Measurements from ENCODE around the gene ZNF654.
"Not testable (repeated sequence)": the region's sequence is repeated elsewhere in the genome, so short reads cannot be mapped to it uniquely, and the experiment has no call there.

Gene ZNF654

DNA sequence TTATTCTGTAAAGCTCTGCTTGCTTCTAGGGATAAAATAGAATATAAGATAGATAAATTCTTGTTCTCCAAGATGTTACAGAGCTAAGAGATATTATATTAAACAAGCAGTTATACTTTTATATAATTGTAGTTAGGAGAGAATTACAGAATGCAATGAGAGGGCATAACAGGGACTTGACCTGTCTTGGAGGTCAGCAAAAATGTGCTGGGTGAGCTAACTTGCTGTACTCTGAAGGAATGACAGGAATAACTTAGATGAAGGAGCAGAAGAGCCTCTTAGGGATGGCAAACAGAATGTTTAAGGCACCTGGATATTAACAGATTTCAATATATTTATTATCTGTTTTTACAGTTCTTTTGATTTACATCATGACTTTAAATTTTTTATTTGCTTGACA, 33.2 kb downstream of the ZNF654 start:
- no peak overlapping the region for H3K9ac ChIP-seq (ENCODE audit: low read length in 5 of 5)

DNA sequence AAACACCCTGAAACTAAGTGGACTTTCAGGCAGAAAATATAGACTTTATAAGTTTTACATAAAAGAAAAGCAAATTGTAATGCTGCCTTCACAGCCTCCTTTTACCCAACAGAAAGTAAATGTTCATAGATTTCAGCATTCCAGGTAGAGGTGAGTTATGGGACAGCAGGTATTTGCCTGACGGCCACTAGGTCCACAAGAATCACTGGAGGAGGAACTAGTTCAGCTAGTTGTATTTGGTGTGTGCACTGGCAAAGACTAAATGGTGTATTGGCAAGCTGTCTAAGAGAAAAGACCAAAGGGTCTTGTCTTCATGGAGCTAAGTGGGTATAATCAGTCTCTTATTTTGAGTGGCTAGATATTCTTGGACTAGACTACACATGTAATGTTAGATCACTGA, 34.2 kb downstream of the ZNF654 start:
- peaks cover 0 to 14% (median 7%) of the 10 kb centered on the region in 5 donors for H3K36me3 ChIP-seq (ENCODE audit: control insufficient read depth in 5 of 5, insufficient read depth in 5 of 5, low read length in 5 of 5)
- no peak overlapping the region for H3K27ac ChIP-seq (ENCODE audit: low read depth, low read length)
- H3K9me3 ChIP-seq (ENCODE audit: control insufficient read depth in 5 of 5, low read length in 5 of 5) = no peaks in the 10 kb centered on the region
- no peaks in the 10 kb centered on the region for H3K4me1 ChIP-seq (ENCODE audit: control insufficient read depth in 5 of 5, insufficient read depth in 5 of 5, low read length in 5 of 5)
- no peak overlapping the region for H3K9ac ChIP-seq (ENCODE audit: low read length in 5 of 5)
- no peaks in the 10 kb centered on the region for H3K27me3 ChIP-seq (ENCODE audit: control insufficient read depth in 5 of 5, insufficient read depth in 4 of 5, low read length in 5 of 5)
- H3K4me3 ChIP-seq (ENCODE audit: low read depth in 1 of 5, low read length in 5 of 5) = no peak overlapping the region

More for the DNA sequence above, 33.2 kb downstream of the ZNF654 start:
- H3K36me3 ChIP-seq (ENCODE audit: control insufficient read depth in 5 of 5, insufficient read depth in 5 of 5, low read length in 5 of 5) = peaks cover 0 to 14% (median 12%) of the 10 kb centered on the region in 5 donors
- H3K27ac ChIP-seq (ENCODE audit: low read depth, low read length) = no peak overlapping the region
- no peaks in the 10 kb centered on the region for H3K27me3 ChIP-seq (ENCODE audit: control insufficient read depth in 5 of 5, insufficient read depth in 4 of 5, low read length in 5 of 5)
- H3K4me3 ChIP-seq (ENCODE audit: low read depth in 1 of 5, low read length in 5 of 5) = no peak overlapping the region
- no peaks in the 10 kb centered on the region for H3K9me3 ChIP-seq (ENCODE audit: control insufficient read depth in 5 of 5, low read length in 5 of 5)
- H3K4me1 ChIP-seq (ENCODE audit: control insufficient read depth in 5 of 5, insufficient read depth in 5 of 5, low read length in 5 of 5) = no peaks in the 10 kb centered on the region

DNA sequence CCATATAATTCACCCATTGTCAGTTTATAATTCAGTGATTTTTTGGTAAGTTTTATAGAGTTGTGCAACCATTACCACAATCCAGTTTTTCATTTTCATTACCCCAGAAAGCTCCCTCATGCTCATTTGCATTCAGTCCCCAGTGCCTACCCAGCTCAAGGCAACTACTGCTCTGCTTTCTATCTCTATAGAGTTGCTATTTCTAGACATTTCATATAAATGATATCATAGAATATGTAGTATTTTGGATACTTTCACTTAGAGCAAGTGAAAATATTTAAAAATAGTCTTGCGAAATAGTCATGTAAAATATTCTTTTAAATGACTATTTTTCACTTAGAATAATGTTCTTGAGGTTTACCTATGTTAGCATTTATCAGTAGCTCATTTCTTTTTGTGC, 42.1 kb downstream of the ZNF654 start:
- Histone ChIP-seq H3K4me3 (ENCODE audit: low read depth in 1 of 5, low read length in 5 of 5) (no peak overlapping the region), H3K36me3 (ENCODE audit: control insufficient read depth in 5 of 5, insufficient read depth in 5 of 5, low read length in 5 of 5) (peaks cover 0 to 11% (median 0%) of the 10 kb centered on the region in 5 donors), H3K9ac (ENCODE audit: low read length in 5 of 5) (no peak overlapping the region), H3K4me1 (ENCODE audit: control insufficient read depth in 5 of 5, insufficient read depth in 5 of 5, low read length in 5 of 5) (peaks cover 0 to 2% (median 0%) of the 10 kb centered on the region in 5 donors), H3K27ac (ENCODE audit: low read depth, low read length) (no peak overlapping the region), H3K27me3 (ENCODE audit: control insufficient read depth in 5 of 5, insufficient read depth in 4 of 5, low read length in 5 of 5) (no peaks in the 10 kb centered on the region), H3K9me3 (ENCODE audit: control insufficient read depth in 5 of 5, low read length in 5 of 5) (no peaks in the 10 kb centered on the region)

DNA sequence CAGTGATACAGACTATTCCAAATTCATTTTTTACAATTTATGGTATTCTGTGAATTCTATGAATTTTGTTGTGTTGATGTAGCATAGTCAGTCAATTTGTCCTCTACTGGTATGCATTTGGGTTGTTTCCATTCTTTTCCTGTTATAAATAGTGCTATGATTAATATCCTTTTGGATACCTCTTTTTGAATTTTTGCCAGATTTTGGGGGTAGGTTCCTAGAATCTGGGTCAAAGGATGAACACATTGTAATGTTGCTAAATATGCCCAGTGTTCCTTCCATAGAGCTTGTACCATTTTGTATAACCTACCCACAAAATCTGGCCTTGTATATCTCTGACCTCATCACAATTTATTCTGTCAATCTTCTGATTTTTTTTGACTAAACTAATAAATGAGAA, 46.3 kb downstream of the ZNF654 start:
- Histone ChIP-seq H3K27ac (ENCODE audit: low read depth, low read length) (no peak overlapping the region), H3K9me3 (ENCODE audit: control insufficient read depth in 5 of 5, low read length in 5 of 5) (no peaks in the 10 kb centered on the region), H3K27me3 (ENCODE audit: control insufficient read depth in 5 of 5, insufficient read depth in 4 of 5, low read length in 5 of 5) (no peaks in the 10 kb centered on the region), H3K36me3 (ENCODE audit: control insufficient read depth in 5 of 5, insufficient read depth in 5 of 5, low read length in 5 of 5) (peaks cover 0 to 4% (median 0%) of the 10 kb centered on the region in 5 donors), H3K4me3 (ENCODE audit: low read depth in 1 of 5, low read length in 5 of 5) (no peak overlapping the region), H3K4me1 (ENCODE audit: control insufficient read depth in 5 of 5, insufficient read depth in 5 of 5, low read length in 5 of 5) (peaks cover 0 to 2% (median 0%) of the 10 kb centered on the region in 5 donors), H3K9ac (ENCODE audit: low read length in 5 of 5) (no peak overlapping the region)

DNA sequence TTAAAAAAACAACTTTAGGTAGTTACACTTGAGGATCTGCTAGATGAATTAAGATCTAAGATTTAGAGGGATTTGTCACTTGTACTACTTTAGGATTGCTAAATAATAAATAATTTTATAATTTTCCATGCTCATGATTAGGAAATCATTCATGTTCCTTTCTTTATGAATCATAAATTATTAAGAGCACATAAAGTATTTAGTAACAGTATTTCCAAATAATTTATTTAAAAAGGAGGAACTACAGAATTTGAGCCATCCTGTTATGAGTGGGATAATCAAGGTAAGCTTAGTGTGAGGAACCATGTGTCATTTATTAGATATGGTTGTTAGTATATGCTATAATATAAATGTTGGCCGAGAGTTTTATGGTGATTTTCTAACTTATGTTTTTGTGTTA, 53.2 kb downstream of the ZNF654 start:
- Histone ChIP-seq H3K27ac (ENCODE audit: low read depth, low read length) (no peak overlapping the region), H3K9ac (ENCODE audit: low read length in 5 of 5) (no peak overlapping the region), H3K4me1 (ENCODE audit: control insufficient read depth in 5 of 5, insufficient read depth in 5 of 5, low read length in 5 of 5) (no peaks in the 10 kb centered on the region)

DNA sequence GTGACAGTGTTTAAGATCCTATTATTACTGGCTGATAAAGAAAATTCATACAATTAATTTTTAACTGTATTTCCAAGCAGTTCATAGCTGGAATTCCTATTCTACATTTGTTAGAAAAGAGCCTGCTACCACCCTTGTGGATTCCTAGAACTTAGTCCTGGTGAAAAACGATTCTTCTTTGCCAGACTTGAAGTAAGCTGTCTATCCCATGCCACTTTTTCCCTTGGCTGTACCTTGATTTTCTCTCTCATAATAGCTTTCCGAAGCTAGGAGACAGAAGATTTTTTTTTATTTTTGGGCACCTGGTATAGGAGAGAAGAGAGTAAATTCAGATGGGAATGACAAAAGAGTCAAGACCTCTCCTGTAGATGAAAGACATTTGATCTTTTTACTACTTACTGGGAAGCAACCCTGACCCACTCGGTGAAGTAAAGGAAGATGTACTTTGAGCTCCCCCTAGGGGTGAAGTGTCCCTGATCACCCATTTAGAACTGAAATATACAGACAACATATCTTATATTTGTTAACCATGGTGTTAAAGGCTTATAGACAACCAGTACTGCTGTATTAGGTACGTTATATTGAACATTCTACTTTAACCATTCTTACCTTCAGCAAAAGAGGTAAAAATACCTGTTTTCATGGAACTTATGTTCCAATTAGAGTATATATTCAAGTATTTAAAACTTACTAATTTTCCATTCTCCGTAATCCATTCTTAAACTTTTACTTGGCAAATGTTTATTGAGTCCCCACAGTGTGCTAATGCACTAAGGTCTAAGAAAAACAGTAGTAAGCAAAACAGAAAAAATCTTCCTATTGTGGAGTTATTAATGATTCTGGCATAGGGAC, 54.5 kb downstream of the ZNF654 start:
- Histone ChIP-seq H3K9me3 (ENCODE audit: control insufficient read depth in 5 of 5, low read length in 5 of 5) (no peaks in the 10 kb centered on the region), H3K4me3 (ENCODE audit: low read depth in 1 of 5, low read length in 5 of 5) (no peak overlapping the region), H3K27me3 (ENCODE audit: control insufficient read depth in 5 of 5, insufficient read depth in 4 of 5, low read length in 5 of 5) (no peaks in the 10 kb centered on the region), H3K36me3 (ENCODE audit: control insufficient read depth in 5 of 5, insufficient read depth in 5 of 5, low read length in 5 of 5) (peaks cover 2 to 20% (median 5%) of the 10 kb centered on the region in 5 donors), H3K9ac (ENCODE audit: low read length in 5 of 5) (peak overlapping the region in 1 of 5 donors; percentile 1), H3K4me1 (ENCODE audit: control insufficient read depth in 5 of 5, insufficient read depth in 5 of 5, low read length in 5 of 5) (no peaks in the 10 kb centered on the region), H3K27ac (ENCODE audit: low read depth, low read length) (no peak overlapping the region)

More for the DNA sequence above, 53.2 kb downstream of the ZNF654 start:
- Histone ChIP-seq H3K36me3 (ENCODE audit: control insufficient read depth in 5 of 5, insufficient read depth in 5 of 5, low read length in 5 of 5) (peaks cover 2 to 20% (median 5%) of the 10 kb centered on the region in 5 donors), H3K4me3 (ENCODE audit: low read depth in 1 of 5, low read length in 5 of 5) (no peak overlapping the region), H3K27me3 (ENCODE audit: control insufficient read depth in 5 of 5, insufficient read depth in 4 of 5, low read length in 5 of 5) (no peaks in the 10 kb centered on the region), H3K9me3 (ENCODE audit: control insufficient read depth in 5 of 5, low read length in 5 of 5) (no peaks in the 10 kb centered on the region)

DNA sequence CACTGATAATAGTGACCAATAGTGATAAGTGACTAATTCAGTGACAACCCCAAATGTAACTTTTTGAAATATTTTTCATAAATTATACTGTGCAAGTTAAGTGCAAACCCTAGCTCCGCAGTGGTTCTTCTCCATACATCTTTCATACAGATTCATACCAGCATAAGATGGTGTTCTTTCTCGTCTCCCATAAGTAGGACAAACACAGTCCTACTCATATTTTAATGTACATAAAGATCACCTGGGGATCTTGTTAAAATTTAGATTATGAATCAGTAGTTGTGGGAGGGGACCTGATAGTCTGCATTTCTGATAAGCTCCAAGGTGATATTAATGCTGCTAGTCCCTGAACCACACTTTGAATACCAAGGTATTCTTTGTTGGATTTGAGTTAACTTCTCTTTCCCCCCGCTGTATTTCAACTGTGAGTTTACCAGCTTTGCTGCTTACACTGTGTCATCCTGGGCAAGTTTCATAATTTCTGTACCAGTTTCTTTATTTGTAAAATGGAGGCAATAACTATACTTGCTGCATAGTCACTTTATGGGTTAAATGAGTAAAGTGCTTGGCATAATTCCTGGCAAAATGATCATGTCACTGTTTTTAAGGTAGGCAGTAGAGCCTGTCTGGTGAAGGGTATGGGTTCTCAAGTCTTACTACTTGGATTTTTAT, 56.0 kb downstream of the ZNF654 start:
- Histone ChIP-seq H3K4me1 (ENCODE audit: control insufficient read depth in 5 of 5, insufficient read depth in 5 of 5, low read length in 5 of 5) (no peaks in the 10 kb centered on the region), H3K36me3 (ENCODE audit: control insufficient read depth in 5 of 5, insufficient read depth in 5 of 5, low read length in 5 of 5) (peaks cover 2 to 20% (median 5%) of the 10 kb centered on the region in 5 donors), H3K9ac (ENCODE audit: low read length in 5 of 5) (no peak overlapping the region), H3K9me3 (ENCODE audit: control insufficient read depth in 5 of 5, low read length in 5 of 5) (no peaks in the 10 kb centered on the region), H3K27ac (ENCODE audit: low read depth, low read length) (no peak overlapping the region), H3K4me3 (ENCODE audit: low read depth in 1 of 5, low read length in 5 of 5) (no peak overlapping the region), H3K27me3 (ENCODE audit: control insufficient read depth in 5 of 5, insufficient read depth in 4 of 5, low read length in 5 of 5) (no peaks in the 10 kb centered on the region)

DNA sequence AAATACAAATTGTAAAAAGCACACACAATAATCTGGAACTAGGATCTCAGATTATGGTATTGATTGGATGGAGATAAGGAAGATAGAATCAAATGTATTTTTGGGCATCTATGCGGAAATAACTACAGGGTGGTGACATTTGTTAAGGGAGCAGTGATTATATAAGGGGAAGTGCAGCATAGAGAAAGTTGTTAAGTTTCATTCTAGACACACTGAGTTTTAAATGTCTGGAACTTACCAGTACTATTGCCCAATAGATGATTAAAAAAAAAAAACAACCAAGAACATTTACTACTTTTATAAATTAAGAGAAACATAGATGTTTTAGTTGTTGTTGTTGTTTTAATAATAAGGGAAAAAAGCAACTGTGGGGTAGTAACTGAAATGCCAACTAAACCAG, 58.6 kb downstream of the ZNF654 start:
- Histone ChIP-seq H3K4me3 (ENCODE audit: low read depth in 1 of 5, low read length in 5 of 5) (no peak overlapping the region), H3K9me3 (ENCODE audit: control insufficient read depth in 5 of 5, low read length in 5 of 5) (no peaks in the 10 kb centered on the region), H3K9ac (ENCODE audit: low read length in 5 of 5) (no peak overlapping the region), H3K36me3 (ENCODE audit: control insufficient read depth in 5 of 5, insufficient read depth in 5 of 5, low read length in 5 of 5) (peaks cover 2 to 20% (median 5%) of the 10 kb centered on the region in 5 donors), H3K27ac (ENCODE audit: low read depth, low read length) (no peak overlapping the region), H3K4me1 (ENCODE audit: control insufficient read depth in 5 of 5, insufficient read depth in 5 of 5, low read length in 5 of 5) (peaks cover 0 to 7% (median 0%) of the 10 kb centered on the region in 5 donors), H3K27me3 (ENCODE audit: control insufficient read depth in 5 of 5, insufficient read depth in 4 of 5, low read length in 5 of 5) (no peaks in the 10 kb centered on the region)

DNA sequence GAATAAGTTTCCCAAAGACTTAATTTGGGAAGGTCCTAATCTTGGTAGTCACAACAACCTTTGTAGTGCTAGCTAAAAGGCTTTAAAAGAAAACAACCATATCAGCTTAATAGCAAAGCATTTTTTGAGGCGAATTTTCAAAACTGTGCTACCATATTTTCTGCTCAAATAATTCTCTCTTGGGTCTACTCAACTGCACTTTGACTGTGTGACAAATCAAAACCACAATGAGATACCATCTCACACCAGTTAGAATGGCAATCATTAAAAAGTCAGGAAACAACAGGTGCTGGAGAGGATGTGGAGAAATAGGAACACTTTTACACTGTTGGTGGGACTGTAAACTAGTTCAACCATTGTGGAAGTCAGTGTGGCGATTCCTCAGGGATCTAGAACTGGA, 59.5 kb downstream of the ZNF654 start:
- not testable (repeated sequence) for H3K9ac ChIP-seq (ENCODE audit: low read length in 5 of 5); H3K27me3 ChIP-seq (ENCODE audit: control insufficient read depth in 5 of 5, insufficient read depth in 4 of 5, low read length in 5 of 5); H3K27ac ChIP-seq (ENCODE audit: low read depth, low read length); H3K4me3 ChIP-seq (ENCODE audit: low read depth in 1 of 5, low read length in 5 of 5); H3K9me3 ChIP-seq (ENCODE audit: control insufficient read depth in 5 of 5, low read length in 5 of 5)
- H3K36me3 ChIP-seq (ENCODE audit: control insufficient read depth in 5 of 5, insufficient read depth in 5 of 5, low read length in 5 of 5) = peaks cover 2 to 20% (median 5%) of the 10 kb centered on the region in 5 donors
- peaks cover 0 to 11% (median 0%) of the 10 kb centered on the region in 5 donors for H3K4me1 ChIP-seq (ENCODE audit: control insufficient read depth in 5 of 5, insufficient read depth in 5 of 5, low read length in 5 of 5)

DNA sequence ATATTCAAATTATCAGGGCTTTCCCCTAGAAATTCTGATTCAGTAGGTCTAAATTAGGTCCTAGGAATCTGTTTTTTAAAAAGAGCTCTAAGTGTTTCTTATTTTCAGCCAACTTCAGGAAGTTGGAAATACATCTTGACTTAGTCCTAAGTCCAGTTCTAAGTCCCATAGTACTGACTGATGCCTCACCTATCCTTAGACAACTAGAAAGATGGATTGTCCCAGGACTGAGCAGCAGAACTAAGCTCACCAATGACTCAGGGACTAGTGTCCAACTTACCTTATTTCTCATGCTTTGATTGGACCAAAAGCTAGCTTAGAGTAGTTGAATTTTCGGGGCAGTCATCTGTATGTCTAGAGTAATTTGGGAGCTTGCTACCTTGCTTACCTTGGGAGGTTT, 64.5 kb downstream of the ZNF654 start:
- H3K4me1 ChIP-seq (ENCODE audit: control insufficient read depth in 5 of 5, insufficient read depth in 5 of 5, low read length in 5 of 5) = peaks cover 0 to 11% (median 0%) of the 10 kb centered on the region in 5 donors
- H3K27me3 ChIP-seq (ENCODE audit: control insufficient read depth in 5 of 5, insufficient read depth in 4 of 5, low read length in 5 of 5) = no peaks in the 10 kb centered on the region
- no peaks in the 10 kb centered on the region for H3K9me3 ChIP-seq (ENCODE audit: control insufficient read depth in 5 of 5, low read length in 5 of 5)
- H3K27ac ChIP-seq (ENCODE audit: low read depth, low read length) = no peak overlapping the region
- peaks cover 0 to 2% (median 0%) of the 10 kb centered on the region in 5 donors for H3K36me3 ChIP-seq (ENCODE audit: control insufficient read depth in 5 of 5, insufficient read depth in 5 of 5, low read length in 5 of 5)
- no peak overlapping the region for H3K4me3 ChIP-seq (ENCODE audit: low read depth in 1 of 5, low read length in 5 of 5)
- H3K9ac ChIP-seq (ENCODE audit: low read length in 5 of 5) = no peak overlapping the region

Data from subcutaneous abdominal adipose tissue (tissue), 5 donors.